Loucy (cell line): ENCODE measurements around the gene KRT38.

Experiments used
- H2AFZ ChIP-seq: fragments of 200-600 bp; sonication (generic); 2 replicates; pipeline ENCODE4 v1.6.0; 2016; ENCODE audit warnings: antibody characterized with exemption, mild to moderate bottlenecking, low read length, moderate library complexity
- H3F3A ChIP-seq: fragments of 200-600 bp; 2 replicates; pipeline ENCODE4 v1.6.0; 2016; ENCODE audit warnings: antibody characterized with exemption, low read depth, mild to moderate bottlenecking
- H3K27me3 ChIP-seq: fragments of 200-600 bp; sonication (generic); 2 replicates; pipeline ENCODE4 v1.6.1; 2014; ENCODE audit warnings: low read length, mild to moderate bottlenecking; ENCODE audit not compliant: insufficient read depth, poor library complexity, severe bottlenecking
- H3K36me3 ChIP-seq: fragments of 200-600 bp; sonication (generic); 2 replicates; pipeline ENCODE4 v1.6.1; 2016; ENCODE audit warnings: low read length; ENCODE audit not compliant: insufficient read depth
- H3K4me1 ChIP-seq: fragments of 200-600 bp; sonication (generic); 2 replicates; pipeline ENCODE4 v1.5.1; 2014; ENCODE audit warnings: low read length, mild to moderate bottlenecking; ENCODE audit not compliant: insufficient read depth, poor library complexity, severe bottlenecking
- H3K4me2 ChIP-seq: fragments of 200-600 bp; sonication (generic); 2 replicates; pipeline ENCODE4 v1.6.0; 2014; ENCODE audit warnings: antibody characterized with exemption, low read length, low read depth, mild to moderate bottlenecking; ENCODE audit not compliant: poor library complexity, severe bottlenecking
- H3K4me3 ChIP-seq: fragments of 200-600 bp; sonication (generic); 2 replicates; pipeline ENCODE4 v1.5.1; 2014; ENCODE audit warnings: low read length, mild to moderate bottlenecking, mixed read lengths; ENCODE audit not compliant: poor library complexity, severe bottlenecking
- H3K79me2 ChIP-seq: fragments of 200-600 bp; sonication (generic); 2 replicates; pipeline ENCODE4 v1.6.1; 2014; ENCODE audit warnings: low read length; ENCODE audit not compliant: insufficient read depth
- H3K9ac ChIP-seq: fragments of 200-600 bp; sonication (generic); 2 replicates; pipeline ENCODE4 v1.6.0; 2014; ENCODE audit warnings: mild to moderate bottlenecking, low read depth, low read length, moderate library complexity; ENCODE audit not compliant: poor library complexity, severe bottlenecking
- H3K9me2 ChIP-seq: fragments of 200-600 bp; sonication (generic); replicated peaks from 2 replicates; pipeline ENCODE4 v1.6.1; 2016; ENCODE audit warnings: low read depth, low read length, mixed read lengths
- H3K9me3 ChIP-seq: fragments of 200-600 bp; sonication (generic); 2 replicates; pipeline ENCODE4 v1.6.1; 2014; ENCODE audit warnings: mild to moderate bottlenecking, antibody characterized with exemption, low read length, low read depth; ENCODE audit not compliant: insufficient read depth
- H4K20me1 ChIP-seq: fragments of 200-600 bp; sonication (generic); 2 replicates; pipeline ENCODE4 v1.6.0; 2014; ENCODE audit warnings: antibody characterized with exemption, low read length, mild to moderate bottlenecking; ENCODE audit not compliant: insufficient read depth, poor library complexity, severe bottlenecking
- EZH2phosphoT487 ChIP-seq: fragments of 200-600 bp; IDR thresholded peaks from 2 replicates; pipeline ENCODE4 v1.6.1; 2018; ENCODE audit warnings: antibody characterized with exemption, mild to moderate bottlenecking, moderate library complexity, borderline replicate concordance
- TF ChIP-seq, protein P1 (sequence below): fragments of 200-600 bp; sonication (generic); conservative IDR thresholded peaks from 2 replicates; pipeline ENCODE4 v1.5.1; 2014; ENCODE audit warnings: mild to moderate bottlenecking, antibody characterized with exemption, low read length

Gene KRT38

DNA sequence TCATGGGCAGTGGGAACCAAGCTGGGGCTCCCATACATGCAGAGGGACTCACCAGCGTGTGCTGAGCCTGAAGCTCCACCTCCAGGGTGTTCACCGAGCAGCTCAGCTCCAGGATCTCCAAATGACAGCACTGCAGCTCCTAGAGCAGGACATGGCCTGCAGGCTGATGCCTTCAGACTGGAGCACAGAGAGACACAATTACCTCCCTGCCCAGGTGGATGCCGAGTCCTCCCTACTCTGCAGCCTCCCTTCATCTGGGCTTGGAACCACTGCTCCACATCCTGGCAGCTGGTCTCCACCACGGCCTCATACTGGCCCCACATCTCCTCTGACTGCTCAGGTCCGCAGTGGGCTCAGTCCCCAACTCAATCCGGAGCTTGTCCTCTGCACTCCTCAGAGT is 8.2 kb upstream of the KRT38 start:
- H3K4me1 ChIP-seq = no peaks in the 10 kb centered on the region
- no peaks in the 10 kb centered on the region for H3K9me3 ChIP-seq
- no peak overlapping the region for H3K4me3 ChIP-seq
- H3K4me2 ChIP-seq = no peak overlapping the region
- no peaks in the 10 kb centered on the region for H3F3A ChIP-seq
- H3K9ac ChIP-seq = no peak overlapping the region
- peaks cover 16% of the 10 kb centered on the region for H3K27me3 ChIP-seq
- H3K79me2 ChIP-seq = no peaks in the 10 kb centered on the region
- H4K20me1 ChIP-seq = no peaks in the 10 kb centered on the region
- no peak for TF ChIP-seq EZH2phosphoT487
- TF ChIP-seq, protein P1, sequence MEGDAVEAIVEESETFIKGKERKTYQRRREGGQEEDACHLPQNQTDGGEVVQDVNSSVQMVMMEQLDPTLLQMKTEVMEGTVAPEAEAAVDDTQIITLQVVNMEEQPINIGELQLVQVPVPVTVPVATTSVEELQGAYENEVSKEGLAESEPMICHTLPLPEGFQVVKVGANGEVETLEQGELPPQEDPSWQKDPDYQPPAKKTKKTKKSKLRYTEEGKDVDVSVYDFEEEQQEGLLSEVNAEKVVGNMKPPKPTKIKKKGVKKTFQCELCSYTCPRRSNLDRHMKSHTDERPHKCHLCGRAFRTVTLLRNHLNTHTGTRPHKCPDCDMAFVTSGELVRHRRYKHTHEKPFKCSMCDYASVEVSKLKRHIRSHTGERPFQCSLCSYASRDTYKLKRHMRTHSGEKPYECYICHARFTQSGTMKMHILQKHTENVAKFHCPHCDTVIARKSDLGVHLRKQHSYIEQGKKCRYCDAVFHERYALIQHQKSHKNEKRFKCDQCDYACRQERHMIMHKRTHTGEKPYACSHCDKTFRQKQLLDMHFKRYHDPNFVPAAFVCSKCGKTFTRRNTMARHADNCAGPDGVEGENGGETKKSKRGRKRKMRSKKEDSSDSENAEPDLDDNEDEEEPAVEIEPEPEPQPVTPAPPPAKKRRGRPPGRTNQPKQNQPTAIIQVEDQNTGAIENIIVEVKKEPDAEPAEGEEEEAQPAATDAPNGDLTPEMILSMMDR = no peak
- H3K36me3 ChIP-seq = no peaks in the 10 kb centered on the region
- H3K9me2 ChIP-seq = no peaks in the 10 kb centered on the region
- no peak overlapping the region for H2AFZ ChIP-seq

DNA sequence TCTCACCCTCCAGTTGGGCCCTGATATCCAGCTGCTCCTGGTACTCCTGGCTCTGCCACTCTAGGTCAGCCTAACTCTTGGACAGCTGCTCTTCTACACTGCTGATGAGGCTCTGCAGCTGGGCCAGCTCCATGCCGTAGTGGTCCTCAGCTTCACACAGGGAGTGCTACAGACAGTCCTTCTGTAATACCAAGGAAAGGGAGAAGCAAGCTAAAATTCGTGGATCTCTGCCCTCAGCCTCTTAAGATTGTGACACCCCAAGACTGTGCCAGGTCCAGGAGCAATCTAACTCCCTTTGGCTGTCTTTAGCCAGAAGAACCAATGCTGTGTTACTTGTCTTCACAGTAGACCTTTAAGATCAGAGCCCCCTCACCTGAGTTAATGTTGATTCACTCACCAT is 7.7 kb upstream of the KRT38 start:
- TF ChIP-seq, protein P1 = no peak
- no peak for TF ChIP-seq EZH2phosphoT487

DNA sequence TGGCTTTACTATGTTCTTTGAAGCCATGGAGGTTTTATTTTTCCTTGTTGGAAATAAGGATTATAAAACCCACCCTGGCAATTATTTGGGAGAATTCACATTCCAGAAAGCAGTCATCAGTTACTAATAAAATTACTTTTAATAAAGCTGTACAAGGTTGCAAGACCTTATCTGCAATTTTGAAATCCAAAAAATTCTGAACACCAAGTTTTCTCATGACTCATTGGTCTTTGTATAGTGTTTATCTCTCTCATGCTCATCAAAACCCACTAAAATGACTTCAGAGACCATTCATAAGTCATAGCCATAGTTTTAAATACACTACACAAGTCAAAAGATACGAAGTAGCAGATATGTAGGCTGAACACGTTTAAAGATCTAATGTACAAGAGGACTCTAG is 6.0 kb upstream of the KRT38 start:
- Histone ChIP-seq H3K4me1 (no peaks in the 10 kb centered on the region), H3K9me2 (no peaks in the 10 kb centered on the region), H3K79me2 (no peaks in the 10 kb centered on the region), H2AFZ (no peak overlapping the region), H3K9ac (no peak overlapping the region), H3K4me3 (no peak overlapping the region), H3K9me3 (no peaks in the 10 kb centered on the region), H4K20me1 (no peaks in the 10 kb centered on the region), H3F3A (no peaks in the 10 kb centered on the region), H3K4me2 (no peak overlapping the region), H3K27me3 (peaks cover 16% of the 10 kb centered on the region), H3K36me3 (no peaks in the 10 kb centered on the region)
- TF ChIP-seq, protein P1 = no peak
- no peak for TF ChIP-seq EZH2phosphoT487

More for the DNA sequence above, 7.7 kb upstream of the KRT38 start:
- Histone ChIP-seq H3K27me3 (peaks cover 20% of the 10 kb centered on the region), H3K4me1 (no peaks in the 10 kb centered on the region), H4K20me1 (no peaks in the 10 kb centered on the region), H2AFZ (no peak overlapping the region), H3K9me2 (no peaks in the 10 kb centered on the region), H3K36me3 (no peaks in the 10 kb centered on the region), H3K4me3 (no peak overlapping the region), H3K9me3 (no peaks in the 10 kb centered on the region), H3K4me2 (no peak overlapping the region), H3F3A (no peaks in the 10 kb centered on the region), H3K9ac (no peak overlapping the region), H3K79me2 (no peaks in the 10 kb centered on the region)
